Measurements from ENCODE around the gene ESYT2.

ESYT2 gene

GRCh38 chr7:158836692-158837091 lies 7.4 kb upstream of the ESYT2 start:
- TF ChIP-seq GATA2 (IDR thresholded peaks at IDR 0.05; ENCODE audit: low read depth, low read length) (no peak), GATA3 (IDR thresholded peaks at IDR 0.05; ENCODE audit: low read depth, low read length) (no peak)

DNA sequence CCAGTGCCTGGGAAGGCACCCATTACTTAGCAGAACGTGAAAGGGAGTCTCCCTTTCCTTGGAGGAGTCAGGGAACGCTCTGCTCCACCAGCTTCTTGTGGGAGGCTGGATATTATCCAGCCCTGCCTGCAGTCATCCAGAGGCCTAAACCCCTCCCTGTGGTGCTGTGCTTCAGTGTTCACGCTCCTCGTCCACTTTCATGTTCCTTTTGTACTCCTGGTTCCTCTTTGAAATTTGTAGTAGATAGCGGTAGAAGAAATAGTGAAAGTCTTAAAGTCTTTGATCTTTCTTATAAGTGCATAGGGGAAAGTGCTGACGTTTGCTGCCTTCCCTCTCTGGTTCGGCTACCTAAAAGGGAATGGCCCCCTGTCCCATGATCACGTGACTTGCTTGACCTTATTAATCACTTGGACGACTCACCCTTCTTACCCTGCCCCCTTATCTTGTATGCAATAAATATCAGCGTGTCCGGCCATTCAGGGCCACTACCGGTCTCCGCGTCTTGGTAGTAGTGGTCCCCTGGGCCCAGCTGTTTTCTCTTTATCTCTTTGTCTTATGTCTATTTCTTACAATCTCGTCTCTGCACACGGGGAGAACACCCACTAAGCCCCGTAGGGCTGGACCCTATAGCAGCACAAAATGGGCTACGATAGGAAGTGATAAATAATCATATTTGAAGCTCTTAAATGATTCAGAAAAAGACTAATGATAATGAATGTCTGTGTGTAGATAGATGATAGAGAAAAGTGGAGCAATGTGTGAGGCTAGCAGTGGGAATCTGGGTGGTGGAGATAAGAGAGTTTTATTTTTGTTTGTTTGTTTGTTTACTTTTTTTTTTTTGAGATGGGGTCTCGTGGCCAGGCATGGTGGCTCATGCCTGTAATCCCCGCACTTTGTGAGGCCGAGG lies 5.8 kb upstream of the ESYT2 start:
- TF ChIP-seq GATA3 (IDR thresholded peaks at IDR 0.05; ENCODE audit: low read depth, low read length) (no peak), GATA2 (IDR thresholded peaks at IDR 0.05; ENCODE audit: low read depth, low read length) (no peak)

GRCh38 chr7:158832994-158833393 lies 3.7 kb upstream of the ESYT2 start:
- TF ChIP-seq GATA2 (IDR thresholded peaks at IDR 0.05; ENCODE audit: low read depth, low read length) = no peak
- TF ChIP-seq GATA3 (IDR thresholded peaks at IDR 0.05; ENCODE audit: low read depth, low read length) = no peak

DNA sequence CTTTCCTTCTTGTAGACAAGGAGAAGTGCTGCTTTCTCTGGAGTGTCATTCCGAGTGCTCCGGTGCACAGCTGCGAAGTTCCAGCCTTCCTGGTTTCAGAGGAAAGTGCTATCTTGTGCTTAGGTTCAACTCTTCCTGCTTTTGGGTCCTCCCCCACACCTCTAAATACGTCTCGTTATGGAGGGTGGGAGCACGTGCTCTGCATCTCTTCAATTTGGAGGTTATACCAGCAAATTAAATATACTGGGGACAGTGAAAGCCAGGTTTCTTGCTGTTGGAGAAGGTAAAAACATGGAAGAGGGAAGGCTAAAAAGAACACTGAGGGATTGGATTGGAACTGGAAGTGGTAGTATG lies 2.4 kb upstream of the ESYT2 start:
- no peak for TF ChIP-seq GATA3 (IDR thresholded peaks at IDR 0.05; ENCODE audit: low read depth, low read length)
- TF ChIP-seq GATA2 (IDR thresholded peaks at IDR 0.05; ENCODE audit: low read depth, low read length) = no peak

DNA sequence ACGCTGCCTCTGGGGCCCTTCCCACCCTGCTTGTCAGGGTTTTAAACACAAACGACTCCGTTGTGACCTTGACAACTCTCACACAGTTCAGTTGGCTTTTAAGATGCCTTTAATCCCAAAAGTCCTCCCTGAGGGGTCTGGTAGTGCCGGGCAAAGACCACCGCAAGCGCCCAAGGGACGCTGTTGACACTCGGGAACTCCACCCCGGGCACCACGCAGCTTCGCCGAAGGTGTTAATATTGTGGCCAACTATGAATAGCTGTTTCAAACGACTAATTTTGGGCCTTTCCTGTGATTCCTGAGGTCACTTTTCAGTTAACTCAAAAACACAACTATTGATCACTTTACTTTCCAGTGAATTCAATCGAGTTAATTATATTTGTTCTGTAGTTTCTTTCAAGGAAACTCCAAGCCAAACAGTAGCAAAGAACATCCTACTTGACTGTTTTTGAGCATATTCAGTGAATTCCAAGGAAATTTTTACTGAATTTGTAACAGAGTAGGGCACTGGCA lies 958 bp upstream of the ESYT2 start:
- no peak for TF ChIP-seq GATA2 (IDR thresholded peaks at IDR 0.05; ENCODE audit: low read depth, low read length)
- TF ChIP-seq GATA3 (IDR thresholded peaks at IDR 0.05; ENCODE audit: low read depth, low read length) = no peak

DNA sequence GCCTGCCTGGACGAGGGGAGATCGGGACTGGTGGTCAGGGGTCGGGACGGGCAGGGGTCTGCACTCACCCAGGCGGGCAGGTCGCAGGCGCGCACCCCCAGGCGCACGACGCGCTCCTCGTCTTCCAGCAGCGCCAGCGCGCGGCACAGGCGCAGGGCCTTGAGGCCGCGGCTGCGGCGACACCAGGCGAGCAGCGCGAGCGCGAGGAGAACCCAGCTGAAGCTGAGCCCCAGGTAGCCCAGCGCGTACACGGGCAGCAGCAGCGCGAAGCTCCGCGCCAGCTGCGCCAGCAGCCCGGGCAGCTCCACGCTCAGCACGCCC lies 328 bp downstream of the ESYT2 start:
- TF ChIP-seq GATA3 (IDR thresholded peaks at IDR 0.05; ENCODE audit: low read depth, low read length) (no peak), GATA2 (IDR thresholded peaks at IDR 0.05; ENCODE audit: low read depth, low read length) (no peak)

GRCh38 chr7:158828133-158829020 lies 932 bp downstream of the ESYT2 start:
- TF ChIP-seq GATA2 (IDR thresholded peaks at IDR 0.05; ENCODE audit: low read depth, low read length) = no peak
- no peak for TF ChIP-seq GATA3 (IDR thresholded peaks at IDR 0.05; ENCODE audit: low read depth, low read length)

GRCh38 chr7:158827411-158828132 lies 1.7 kb downstream of the ESYT2 start:
- TF ChIP-seq GATA2 (IDR thresholded peaks at IDR 0.05; ENCODE audit: low read depth, low read length) (no peak), GATA3 (IDR thresholded peaks at IDR 0.05; ENCODE audit: low read depth, low read length) (no peak)

GRCh38 chr7:158825628-158826289 lies 3.5 kb downstream of the ESYT2 start:
- no peak for TF ChIP-seq GATA2 (IDR thresholded peaks at IDR 0.05; ENCODE audit: low read depth, low read length)
- TF ChIP-seq GATA3 (IDR thresholded peaks at IDR 0.05; ENCODE audit: low read depth, low read length) = no peak

- no peak for TF ChIP-seq GATA2 (IDR thresholded peaks at IDR 0.05; ENCODE audit: low read depth, low read length)
- TF ChIP-seq GATA3 (IDR thresholded peaks at IDR 0.05; ENCODE audit: low read depth, low read length) = no peak
Measured at GRCh38 chr7:158824028-158824427, 5.3 kb downstream of the ESYT2 start.

DNA sequence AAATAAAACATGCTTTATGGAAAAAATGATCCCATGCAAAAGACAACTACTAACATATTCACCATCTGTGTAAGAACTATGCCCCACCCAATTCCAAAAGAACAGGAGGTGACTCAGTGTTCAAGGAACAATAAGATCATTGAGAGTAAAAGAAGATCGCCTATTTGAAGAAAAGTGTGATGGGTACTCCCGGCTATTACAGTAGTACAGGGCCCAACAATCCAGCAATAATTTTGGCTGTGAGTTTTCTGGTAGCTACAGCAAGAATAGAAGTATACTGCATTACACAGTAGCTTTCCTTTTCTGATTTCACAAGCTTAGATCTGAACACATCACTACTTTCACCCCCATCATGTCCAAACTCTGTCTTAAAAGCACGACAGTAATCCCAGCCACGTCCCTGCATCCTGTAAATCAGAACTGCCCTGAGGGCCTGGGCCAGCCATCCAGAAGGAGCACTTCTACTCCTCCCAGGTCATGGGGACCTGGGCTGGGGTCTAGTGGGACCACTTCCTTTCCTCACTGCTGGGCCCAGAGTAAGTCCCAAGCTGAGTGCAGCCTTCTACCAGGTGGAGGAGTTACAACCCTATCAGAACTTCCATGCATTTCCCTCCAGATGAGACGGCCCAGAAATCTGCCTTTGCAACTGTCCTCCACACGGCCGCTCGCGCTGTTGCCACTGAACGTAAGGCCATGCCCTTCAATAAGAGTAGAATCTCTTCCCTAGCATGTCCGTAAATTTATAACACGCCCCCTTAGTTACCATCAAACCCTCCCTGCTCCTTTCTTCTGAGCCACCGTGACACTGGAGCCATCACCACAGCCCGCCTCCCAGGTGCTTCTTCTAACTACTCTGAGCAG lies 7.9 kb downstream of the ESYT2 start:
- TF ChIP-seq GATA2 (IDR thresholded peaks at IDR 0.05; ENCODE audit: low read depth, low read length) (no peak), GATA3 (IDR thresholded peaks at IDR 0.05; ENCODE audit: low read depth, low read length) (no peak)

- TF ChIP-seq GATA3 (IDR thresholded peaks at IDR 0.05; ENCODE audit: low read depth, low read length) (no peak), GATA2 (IDR thresholded peaks at IDR 0.05; ENCODE audit: low read depth, low read length) (no peak)
Measured at GRCh38 chr7:158820656-158821055, 8.7 kb downstream of the ESYT2 start.

All from SH-SY5Y (cell line).